GM18507 (cell line): ENCODE results near the gene HMG20B.

Source experiments
- DNase-seq: peaks from one replicate; pipeline ENCODE4 v3.0.0; 2011; ENCODE audit warnings: low read depth; ENCODE audit not compliant: insufficient read length; ENCODE audit errors: extremely low spot score
- FAIRE-seq: peaks from 2 replicates; lab custom pipeline; 2011; peaks lifted over from hg19 to GRCh38; lab: Jason Lieb, UNC

HMG20B gene

DNA sequence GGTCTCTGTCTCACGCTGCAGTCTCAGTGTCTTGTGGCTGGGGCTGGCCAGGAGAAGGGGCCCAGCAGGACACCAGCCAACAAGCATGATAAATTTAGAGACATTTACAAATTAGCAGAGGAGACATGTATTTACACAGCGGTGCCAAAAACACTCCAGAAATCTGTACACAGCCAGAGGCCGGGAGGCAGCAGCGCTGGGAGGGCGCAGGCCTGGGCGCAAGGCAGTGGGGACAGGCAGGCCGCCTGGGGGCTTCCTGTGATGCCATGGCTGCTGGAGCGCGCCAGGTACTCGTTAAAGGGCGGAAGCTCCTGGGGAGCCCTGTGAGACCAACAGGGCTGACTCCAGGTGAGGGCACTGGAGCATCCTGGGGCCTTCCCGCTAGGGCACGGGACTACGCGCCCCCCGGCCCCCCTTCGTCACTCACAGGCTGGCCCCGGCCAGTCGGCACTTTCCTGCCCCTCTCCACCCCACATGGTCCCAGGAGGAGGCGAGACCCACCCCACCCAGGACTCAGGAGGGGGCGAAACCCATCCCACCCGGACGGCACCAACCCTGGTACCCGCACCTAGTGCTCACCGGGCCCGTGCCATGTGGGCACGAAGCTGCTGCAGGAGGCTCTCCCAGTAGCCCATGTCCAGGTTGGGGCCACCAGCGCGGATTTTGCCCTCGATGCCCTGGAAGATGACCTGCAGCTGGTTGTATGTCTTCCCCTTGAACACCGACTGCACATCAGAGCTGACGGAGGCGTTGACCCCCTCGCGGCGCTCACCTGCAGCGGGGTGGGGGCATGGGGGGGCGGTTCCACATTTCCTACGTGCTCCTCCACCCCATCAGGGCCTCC lies 41.3 kb downstream of the HMG20B start:
- DNase-seq (no peak), FAIRE-seq (no peak)

DNA sequence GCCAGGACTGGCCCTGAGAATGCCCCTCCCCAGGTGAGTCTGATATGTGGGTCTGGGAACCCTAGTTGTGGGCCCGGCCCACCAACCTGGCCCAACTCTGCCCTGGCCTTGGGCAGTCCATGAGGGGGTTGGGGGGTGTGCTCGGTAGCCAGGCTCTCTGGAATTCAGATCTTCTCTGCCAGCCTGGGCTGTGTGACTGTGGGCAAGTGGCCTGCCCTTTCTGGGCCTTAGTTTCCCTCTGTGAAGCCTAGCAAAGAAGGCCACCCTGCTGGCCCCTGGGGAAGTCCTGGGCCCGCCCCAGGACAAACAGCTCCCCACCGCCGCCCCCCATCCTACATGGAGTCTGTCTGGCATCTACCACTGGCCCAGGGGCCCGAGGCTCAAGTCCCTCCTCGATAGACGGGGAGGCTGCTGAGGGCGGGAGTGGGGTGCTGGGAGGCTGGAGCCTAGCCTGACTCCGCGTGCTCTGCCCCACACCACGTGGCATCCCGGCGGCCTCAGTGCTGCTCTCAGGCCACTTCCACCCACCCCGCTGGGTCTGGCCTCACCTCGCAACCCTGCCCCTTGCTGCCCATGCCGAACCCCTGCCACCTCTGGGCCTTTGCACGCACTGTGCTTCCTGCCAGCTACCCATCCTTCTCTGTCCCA lies 42.2 kb downstream of the HMG20B start:
- DNase-seq (no peak), FAIRE-seq (no peak)

DNA sequence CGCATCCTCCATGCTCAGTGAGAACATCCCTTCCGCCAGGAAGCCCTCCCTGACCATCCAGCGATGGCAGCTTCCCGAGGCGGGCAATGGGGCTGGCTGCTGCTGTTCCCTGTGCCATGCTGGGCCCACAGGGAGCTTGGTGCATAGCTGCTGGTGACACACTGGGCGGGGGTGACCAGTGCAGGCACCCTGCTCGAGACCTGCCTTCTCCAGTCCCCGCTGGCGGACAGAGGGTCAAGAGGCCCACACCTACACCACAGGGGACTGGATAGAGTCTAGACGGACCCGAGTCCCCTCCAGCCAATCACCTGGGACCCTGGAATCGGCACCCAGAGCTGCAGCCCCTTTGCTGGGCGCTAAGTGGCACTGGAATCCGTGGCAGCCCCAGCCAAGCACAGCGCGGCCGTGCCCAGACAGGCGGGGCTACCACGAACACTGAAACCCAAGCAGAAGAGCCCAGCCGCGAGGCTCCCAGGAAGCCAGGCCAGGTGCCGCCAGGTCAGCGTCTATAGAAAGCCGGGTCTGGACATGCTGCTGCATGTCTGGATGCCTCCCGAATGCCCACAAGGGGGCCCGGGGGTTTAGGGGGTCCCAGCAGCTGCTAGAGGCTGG lies 42.9 kb downstream of the HMG20B start:
- FAIRE-seq (no peak), DNase-seq (no peak)

DNA sequence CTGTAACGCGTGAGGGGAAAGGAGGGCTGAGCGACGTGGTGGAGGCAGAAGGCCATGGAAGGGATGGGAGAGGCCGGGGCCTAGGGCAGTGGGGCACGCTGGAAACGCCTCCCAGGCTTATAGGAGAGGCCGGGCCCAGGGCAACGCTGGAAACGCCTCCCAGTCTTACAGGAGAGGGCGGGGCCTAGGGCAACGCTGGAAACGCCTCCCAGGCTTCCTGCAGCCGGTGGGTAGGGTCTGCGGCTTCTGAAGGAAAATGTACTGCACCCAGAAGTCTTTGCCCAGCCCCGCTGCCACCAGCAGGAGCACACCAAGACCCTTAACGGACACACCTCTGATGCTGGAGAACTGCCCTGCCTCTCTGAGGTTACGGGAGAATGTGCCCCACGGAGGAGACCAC lies 44.7 kb downstream of the HMG20B start:
- no peak for DNase-seq
- FAIRE-seq = no peak

DNA sequence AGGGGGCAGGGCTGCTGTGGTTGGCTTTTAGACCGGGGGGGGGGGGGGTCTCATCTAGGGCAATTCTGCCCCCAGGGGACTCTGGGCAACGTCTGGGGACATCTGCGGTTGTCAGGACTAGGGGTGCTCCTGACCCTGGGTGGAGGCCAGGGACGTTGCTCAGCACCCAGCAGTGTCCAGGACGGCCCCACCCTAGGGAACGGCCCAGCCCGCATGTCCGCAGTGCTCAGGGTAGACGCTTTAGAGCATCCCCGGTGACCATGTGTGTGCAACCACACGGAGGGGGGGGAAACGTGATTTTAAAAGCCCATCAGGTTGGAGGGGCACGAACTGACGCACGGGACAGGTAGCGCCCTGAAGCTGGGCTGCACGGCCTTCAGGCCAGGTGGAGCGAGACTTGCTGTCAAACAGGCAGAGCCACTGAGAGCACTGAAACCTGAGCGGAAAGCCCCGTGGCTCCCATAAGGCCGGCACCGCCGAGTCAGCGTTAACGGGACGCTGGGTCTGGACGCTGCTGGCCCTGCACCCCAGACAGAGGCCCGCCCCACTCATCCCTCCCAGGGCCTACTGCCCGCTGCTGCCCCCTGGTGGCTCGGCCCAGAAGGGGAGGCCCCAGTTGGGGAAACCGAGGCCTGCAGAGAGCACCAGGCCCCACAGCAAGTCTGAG lies 45.5 kb downstream of the HMG20B start:
- FAIRE-seq (peak; percentile 69), DNase-seq (peak; percentile 79)

DNA sequence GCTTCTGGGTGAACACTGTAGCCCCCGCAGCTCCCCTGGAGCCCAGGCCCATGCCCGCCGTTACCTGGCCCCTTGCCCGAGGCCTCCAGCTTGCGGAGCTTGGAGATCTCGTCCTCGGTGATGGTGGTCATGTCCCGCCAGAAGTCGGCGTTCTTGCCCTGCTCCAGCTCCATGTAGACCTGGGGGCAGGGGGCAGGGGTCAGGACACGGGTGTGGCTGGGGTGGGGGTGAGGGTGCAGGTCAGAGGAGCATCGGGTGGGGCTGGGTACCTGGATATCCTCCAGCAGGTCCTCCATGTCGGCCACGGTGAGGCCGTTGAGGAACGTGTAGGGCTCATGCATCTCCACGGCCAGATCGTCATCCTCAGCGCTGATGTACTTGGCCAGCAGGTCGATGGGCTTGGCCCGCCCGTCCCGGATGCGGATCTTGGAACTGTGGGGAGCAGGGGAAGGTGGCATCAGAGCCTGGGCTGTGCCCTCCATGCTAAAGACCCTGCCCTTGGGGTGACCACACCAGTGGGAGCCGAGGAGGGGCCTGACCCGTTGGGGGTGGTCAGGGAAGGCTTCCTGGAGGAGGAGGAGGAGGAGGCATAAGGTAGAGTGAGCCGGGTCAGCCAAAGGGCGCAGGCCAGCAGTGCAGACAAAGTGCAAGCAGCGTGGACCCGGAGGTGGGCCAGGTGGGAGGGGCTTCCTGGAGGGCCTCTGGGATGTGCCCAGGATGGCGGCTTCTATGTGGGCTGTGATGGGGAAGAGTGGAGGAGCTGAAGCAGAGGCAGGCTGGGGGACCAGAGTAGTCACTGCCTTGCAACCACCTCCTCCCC lies 46.3 kb downstream of the HMG20B start:
- FAIRE-seq (no peak), DNase-seq (no peak)

DNA sequence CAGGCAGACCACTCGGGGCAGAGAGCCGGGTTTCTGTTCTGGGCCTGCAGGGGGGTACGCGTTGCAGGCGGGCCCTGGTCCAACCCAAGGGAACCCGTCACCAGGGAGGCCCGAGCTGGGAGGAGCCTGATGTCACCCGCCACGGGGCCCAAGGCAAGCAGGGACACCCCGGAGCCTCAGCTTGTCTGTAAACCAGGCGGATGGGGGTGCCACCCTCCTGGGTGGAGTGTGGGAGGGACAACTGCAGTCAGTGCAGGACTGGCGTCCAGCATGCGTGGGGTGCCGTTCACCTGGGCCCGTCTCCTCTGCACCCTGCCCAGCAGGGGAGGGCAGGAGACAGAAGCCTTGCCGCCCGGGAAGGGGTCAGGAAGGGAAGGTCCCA lies 46.9 kb downstream of the HMG20B start:
- FAIRE-seq (no peak), DNase-seq (no peak)

DNA sequence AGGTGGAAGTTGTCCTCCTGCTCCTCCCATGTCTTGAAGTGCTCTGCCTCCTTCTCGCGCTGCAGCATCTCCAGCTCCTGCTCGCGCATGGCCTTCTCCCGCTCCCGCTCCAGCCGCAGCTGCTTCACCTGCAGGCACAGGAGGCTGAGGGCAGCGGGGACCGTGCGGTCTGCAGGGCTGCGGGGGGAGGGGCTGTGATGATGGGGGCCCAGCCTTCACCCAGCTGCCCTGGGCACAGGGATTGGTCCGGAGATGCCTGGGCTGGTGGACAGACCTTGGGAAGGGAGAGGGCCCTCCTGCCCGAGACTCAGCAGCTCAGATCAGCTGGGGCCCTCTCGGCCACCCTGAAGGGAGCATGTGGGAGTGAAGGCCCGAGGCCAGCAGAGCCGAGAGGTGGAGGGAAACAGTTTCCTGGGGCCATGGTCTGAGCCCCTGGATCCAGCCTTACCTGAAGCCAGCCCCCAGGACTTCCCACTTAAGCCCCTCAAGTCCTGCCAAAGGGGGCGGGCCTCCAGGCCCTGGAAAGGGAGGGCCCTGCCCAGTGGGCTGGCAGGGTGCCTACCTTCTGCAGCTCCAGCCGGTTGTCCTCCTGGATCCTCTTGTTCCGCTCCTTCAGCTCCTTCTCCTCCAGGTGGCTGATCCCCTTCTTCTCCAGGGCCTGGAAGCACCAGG lies 47.5 kb downstream of the HMG20B start:
- FAIRE-seq (no peak), DNase-seq (no peak)

DNA sequence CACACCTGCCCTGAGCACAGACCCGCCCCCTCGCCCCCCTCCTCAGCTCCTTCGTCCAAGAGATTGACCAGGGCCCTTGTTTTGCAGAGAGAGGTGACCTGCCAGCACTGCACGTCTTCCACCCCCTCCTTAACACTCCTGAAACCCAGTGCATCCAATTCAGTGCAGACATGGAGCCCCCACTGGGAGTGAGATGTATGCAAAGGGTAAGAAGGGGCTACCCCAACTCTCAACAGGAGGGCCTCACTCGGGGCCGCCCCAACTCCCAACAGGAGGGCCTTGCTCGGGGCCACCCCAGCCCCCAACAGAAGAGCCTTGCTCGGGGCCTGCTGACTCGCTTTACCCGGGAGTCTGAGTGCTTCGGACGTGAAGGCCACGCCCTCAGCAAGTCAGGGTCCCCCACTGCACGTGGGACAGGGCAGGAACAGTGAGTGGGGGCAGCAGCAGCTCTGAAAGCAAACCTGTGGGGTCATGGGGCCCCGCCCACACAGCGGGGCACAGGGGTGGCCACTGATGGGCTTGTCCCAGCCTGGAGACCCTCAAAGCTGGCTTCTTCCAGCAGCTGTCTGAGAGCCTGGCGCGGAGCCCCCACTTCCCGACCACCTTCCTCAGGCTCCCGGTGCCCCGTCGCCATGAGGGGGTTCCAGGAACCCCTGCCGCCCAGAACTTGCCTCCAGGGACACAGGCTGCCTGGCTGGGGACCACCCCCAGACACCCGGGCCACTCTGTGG lies 48.2 kb downstream of the HMG20B start:
- no peak for DNase-seq
- FAIRE-seq = no peak

DNA sequence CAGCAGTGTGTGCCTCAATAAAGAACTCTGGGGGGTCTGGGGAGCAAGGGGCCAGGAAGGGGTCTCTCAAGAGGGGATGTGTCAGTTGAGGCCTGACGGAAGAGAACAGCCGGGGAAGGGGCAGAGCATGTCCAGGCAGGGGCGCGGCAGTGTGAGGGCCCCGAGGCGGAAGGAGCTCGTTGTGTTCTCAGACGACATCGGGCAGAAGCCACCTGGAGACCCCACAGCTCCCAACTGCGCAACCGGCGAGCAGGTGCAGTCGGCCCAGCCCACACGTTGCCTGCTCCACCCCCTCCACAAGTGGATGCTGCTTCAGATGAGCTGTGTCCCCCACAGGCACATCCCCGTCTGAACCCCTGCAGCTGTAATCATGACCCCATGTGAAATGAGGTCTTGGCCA lies 48.9 kb downstream of the HMG20B start:
- no peak for FAIRE-seq

DNA sequence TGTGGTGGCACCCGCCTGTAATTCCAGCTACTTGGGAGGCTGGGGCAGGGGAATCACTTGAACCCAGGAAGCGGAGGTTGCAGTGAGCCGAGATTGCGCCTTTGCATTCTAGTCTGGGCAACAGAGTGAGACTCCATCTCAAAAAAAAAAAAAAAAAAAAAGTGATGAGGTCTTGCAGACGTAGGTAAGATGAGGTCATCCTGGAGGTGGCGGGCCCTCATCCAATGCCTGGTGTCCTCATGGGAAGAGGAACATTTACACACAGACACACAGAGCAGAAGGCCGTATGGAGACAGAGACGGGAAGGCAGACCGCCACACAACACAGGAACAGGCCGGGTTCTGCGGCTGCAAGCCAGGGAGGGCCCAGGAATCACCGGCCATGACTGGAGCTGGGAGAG lies 49.5 kb downstream of the HMG20B start:
- FAIRE-seq = no peak
- no peak for DNase-seq

More for the DNA sequence above, 48.9 kb downstream of the HMG20B start:
- DNase-seq = no peak

DNA sequence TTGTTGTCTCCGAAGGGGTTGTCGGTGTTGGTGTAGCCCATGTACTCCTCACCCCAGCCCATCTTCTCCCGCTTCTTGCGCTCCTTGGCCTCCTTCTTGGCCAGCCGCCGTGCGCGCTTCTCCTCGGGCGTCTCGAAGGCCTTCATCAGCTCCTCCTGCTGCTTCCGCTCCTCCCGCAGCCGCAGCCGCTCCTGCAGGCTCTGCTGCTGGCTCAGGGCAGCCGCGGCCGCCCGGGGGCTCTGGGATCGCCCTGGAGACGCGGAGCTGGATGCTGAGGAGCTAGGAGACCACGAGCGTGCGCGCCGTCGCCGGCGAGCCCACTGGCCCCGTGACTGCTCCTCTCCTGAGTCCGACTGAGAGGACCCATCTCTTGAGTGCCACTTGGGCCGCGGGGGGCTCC lies 51.0 kb downstream of the HMG20B start:
- FAIRE-seq = no peak
- no peak for DNase-seq

DNA sequence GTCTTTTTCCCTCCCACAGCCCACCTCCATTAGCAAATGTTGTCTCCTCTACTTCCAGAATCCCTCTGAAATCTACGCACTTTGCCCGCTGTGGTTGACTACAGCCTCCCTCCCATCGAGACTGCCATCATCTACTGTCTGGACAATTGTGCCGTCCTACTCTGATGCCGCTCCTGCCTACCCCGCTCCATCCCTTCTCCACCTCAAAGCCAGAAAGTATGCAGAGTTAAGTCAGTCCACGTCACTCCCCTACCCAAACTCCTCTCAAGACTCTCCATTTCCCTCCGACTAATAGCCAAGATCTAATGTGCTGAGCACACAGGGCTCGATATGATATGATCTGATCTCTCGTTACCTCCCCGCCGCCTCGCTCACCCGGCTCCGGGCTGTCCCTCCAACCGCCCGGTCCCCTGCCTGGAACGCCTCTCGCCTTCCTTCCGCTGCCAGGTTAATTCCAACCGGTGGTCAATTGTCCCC lies 53.3 kb downstream of the HMG20B start:
- FAIRE-seq = no peak
- no peak for DNase-seq

DNA sequence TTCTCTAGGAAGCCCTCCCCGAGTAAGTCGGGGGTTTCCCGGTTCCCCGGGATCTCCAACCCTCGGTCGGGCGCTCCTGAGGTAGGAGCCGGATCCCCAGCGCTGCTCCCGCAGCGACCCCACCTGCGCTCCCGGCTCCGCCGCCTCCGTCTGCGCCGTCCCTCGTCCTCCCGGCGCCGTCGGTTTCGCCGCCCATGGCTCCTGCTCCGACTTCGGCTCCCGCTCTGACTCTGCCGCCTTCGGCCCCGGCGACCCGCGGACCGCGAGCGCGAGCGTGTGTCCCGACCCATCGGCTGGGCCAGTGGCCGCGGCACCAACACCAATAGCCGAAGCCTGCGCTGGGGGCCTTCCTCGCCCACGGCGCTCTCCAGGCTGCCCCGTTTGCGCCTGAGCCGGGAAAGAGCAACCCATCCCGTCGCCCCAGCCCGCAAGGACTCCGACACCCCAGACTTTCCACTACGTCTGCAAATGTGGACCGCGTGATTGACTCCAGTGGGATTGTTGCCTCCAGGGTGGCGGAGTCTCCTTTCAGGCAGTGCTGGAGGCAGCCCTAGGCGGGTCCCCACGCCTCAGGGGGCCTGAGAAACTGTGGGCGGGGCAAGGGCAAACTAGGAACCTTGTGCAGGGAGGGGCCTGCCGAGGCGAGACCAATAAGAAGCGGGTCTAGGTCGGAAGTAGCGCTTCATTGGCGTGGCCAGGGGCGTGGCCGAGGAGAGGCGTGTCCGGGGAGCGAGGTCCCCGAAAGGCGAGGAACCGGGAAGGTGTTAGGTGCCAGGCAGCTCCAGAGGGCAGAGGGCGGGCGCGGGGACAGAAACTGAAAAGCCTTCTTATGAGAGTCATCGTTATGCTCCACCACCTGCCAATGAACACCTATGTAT lies 54.0 kb downstream of the HMG20B start, which contains the start of gene CACTIN:
Gene CACTIN, minus strand, starts transcription at position 318 of the 878 bp plus-strand sequence. Its CDS starts 28 bp downstream, at position 290.
- peak; percentile 100 for FAIRE-seq
- DNase-seq = peak; percentile 100

DNA sequence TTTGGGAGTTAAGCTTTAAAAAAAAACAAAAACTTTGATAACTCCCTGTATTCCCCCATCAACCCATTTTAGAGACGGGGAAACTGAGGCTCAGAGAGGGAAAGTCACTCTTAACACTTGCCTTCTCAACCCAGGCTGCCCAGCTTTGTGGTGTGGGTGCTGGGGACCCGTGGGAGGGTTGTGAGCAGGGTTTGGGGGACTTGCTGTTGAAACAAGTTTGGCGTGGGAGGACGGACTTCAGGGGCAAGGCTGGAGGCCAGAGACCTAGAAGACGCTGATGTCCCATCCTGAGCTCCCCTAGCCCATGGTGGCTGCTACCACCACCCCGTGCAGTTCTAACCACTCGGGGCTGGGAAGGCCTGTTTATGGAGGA lies 54.6 kb downstream of the HMG20B start:
- DNase-seq (no peak), FAIRE-seq (no peak)
